Sigmoid colon (tissue), 7 donors: Measurements from ENCODE around the gene MUC20. TPM values are rescaled to one million over a fixed set of nuclear protein-coding genes. Genes with fewer than 3 reads are reported as not detected.
A peak's percentile ranks its signal among the peaks of the same experiment; 100 is the strongest.
"Not testable (repeated sequence)": the region's sequence is repeated elsewhere in the genome, so short reads cannot be mapped to it uniquely, and the experiment has no call there.

ENCODE experiments used
- DNase-seq: peaks from one replicate; pipeline ENCODE4 v3.0.0-alpha.2; 2019
- H3K27ac ChIP-seq, 4 donors: fragments of 200-600 bp; sonication (generic); one replicate each; pipeline ENCODE4 v1.5.1; 2016 to 2019; ENCODE audit warnings: mild to moderate bottlenecking in 1 of 4
- H3K27me3 ChIP-seq, 3 donors: fragments of 200-600 bp; sonication (generic); one replicate each; pipeline ENCODE4 v1.5.1; 2019; ENCODE audit warnings: mild to moderate bottlenecking in 1 of 3
- H3K36me3 ChIP-seq, 4 donors: fragments of 200-600 bp; sonication (generic); one replicate each; pipeline ENCODE4 v1.5.1; 2016 to 2019
- H3K4me1 ChIP-seq, 4 donors: fragments of 200-600 bp; sonication (generic); one replicate each; pipeline ENCODE4 v1.5.1; 2017 to 2019
- H3K4me3 ChIP-seq, 4 donors: fragments of 200-600 bp; sonication (generic); one replicate each; pipeline ENCODE4 v1.5.1; 2017 to 2019; ENCODE audit warnings: mild to moderate bottlenecking in 2 of 4, moderate library complexity in 1 of 4
- H3K9me3 ChIP-seq, 4 donors: fragments of 200-600 bp in 3 of 4; sonication (generic) in 3 of 4; one replicate each; pipeline versions ENCODE4 v1.5.1 to v1.6.1; 2013 to 2019
- CTCF ChIP-seq, 4 experiments: fragments of 450-650 bp in 3 of 4; fragments of 200-600 bp in 1 of 4; IDR thresholded peaks; one replicate each; pipeline ENCODE4 v1.5.1; 2016 to 2019; ENCODE audit warnings: antibody characterized with exemption in 4 of 4, mild to moderate bottlenecking in 3 of 4, moderate library complexity in 2 of 4
- EP300 ChIP-seq, 4 donors: sonication (generic); formaldehyde crosslinking; IDR thresholded peaks; one replicate each; pipeline ENCODE4 v1.6.1; 2017; ENCODE audit warnings: antibody characterized with exemption in 4 of 4
- POLR2A ChIP-seq, 2 donors: fragments of 450-650 bp; IDR thresholded peaks; one replicate each; pipeline ENCODE4 v1.6.1; 2016; ENCODE audit warnings: antibody characterized with exemption in 2 of 2, mild to moderate bottlenecking in 2 of 2, moderate library complexity in 2 of 2
- POLR2AphosphoS5 ChIP-seq, 4 donors: sonication (generic); formaldehyde crosslinking; IDR thresholded peaks; one replicate each; pipeline ENCODE4 v1.6.1; 2017; ENCODE audit warnings: antibody characterized with exemption in 4 of 4
- whole genome bisulfite sequencing, 2 donors: extraction: QIAGEN DNeasy Blood & Tissue Kit; methylation state at CpG; one replicate each; pipeline ENCODE4 v1.1.7; 2013; 5-methylcytosine and 5-hydroxymethylcytosine counted together
- intact Hi-C: fragments of 100-400 bp; cut with DNase I; formaldehyde crosslinking; loops from one replicate; pipeline ENCODE4 v1.15.1; 2023
- polyA plus RNA-seq, 3 donors: library from polyadenylated mRNA; stranded (reverse); fragments of 200-250 nt; gene quantifications; one replicate each; pipeline ENCODE4 v1.2.3, GENCODE V29; 2013
- total RNA-seq, 4 donors: library from RNA; depleted of rRNA; stranded (reverse); fragments of >200 nt; gene quantifications; one replicate each; pipeline ENCODE4 v1.1.0, GENCODE V29; 2016
- donor health status: healthy with polysubstance abuse.
- donor health status: Bipolar disorder and iron deficiency.
- donor health status: healthy.

Gene MUC20
- total and polyA plus RNA-seq, 7 donors, result 2.9 to 48.7 (median 11.0) TPM

GRCh38 chr3:195770081-195770840 lies 49.5 kb downstream of the MUC20 start:
- 85 to 90% methylated on average over 16 of the region's 16 CpGs for WGBS, 2 donors
- Histone ChIP-seq H3K27me3 (no peaks in the 10 kb centered on the region), H3K9me3 (no peaks in the 10 kb centered on the region), H3K4me3 (no peak overlapping the region), H3K36me3 (no peaks in the 10 kb centered on the region), H3K4me1 (no peaks in the 10 kb centered on the region), H3K27ac (no peak overlapping the region)
- peak; percentile 49 for DNase-seq
- TF ChIP-seq CTCF (IDR thresholded peaks at IDR 0.05), result no peak
- intact Hi-C loops, result no loop called here

GRCh38 chr3:195770841-195771645 lies 50.3 kb downstream of the MUC20 start:
- WGBS, 2 donors, result 93 to 94% methylated on average over 24 of the region's 28 CpGs

GRCh38 chr3:195771646-195772300 lies 51.0 kb downstream of the MUC20 start:
- peak; percentile 60 for DNase-seq
- WGBS, 2 donors, result 88% methylated on average over 14 of the region's 14 CpGs

More at GRCh38 chr3:195770841-195771645, 50.3 kb downstream of the MUC20 start:
- intact Hi-C loops, H3K36me3 ChIP-seq, H3K4me1 ChIP-seq, H3K9me3 ChIP-seq, H3K4me3 ChIP-seq, H3K27ac ChIP-seq, H3K27me3 ChIP-seq: not testable (repeated sequence)
- DNase-seq, result peak; percentile 7

GRCh38 chr3:195773956-195774537 lies 53.3 kb downstream of the MUC20 start:
- H3K27ac ChIP-seq, result no peak overlapping the region
- peak; percentile 46 for DNase-seq
- no peaks in the 10 kb centered on the region for H3K27me3 ChIP-seq
- WGBS, 2 donors, result 91 to 94% methylated on average over 23 of the region's 23 CpGs
- no peaks in the 10 kb centered on the region for H3K36me3 ChIP-seq
- intact Hi-C loops, result no loop called here
- no peaks in the 10 kb centered on the region for H3K4me1 ChIP-seq
- peaks cover 0 to 4% (median 0%) of the 10 kb centered on the region in 4 donors for H3K9me3 ChIP-seq
- TF ChIP-seq POLR2AphosphoS5 (IDR thresholded peaks at IDR 0.05) (no peak), EP300 (IDR thresholded peaks at IDR 0.05) (no peak), CTCF (IDR thresholded peaks at IDR 0.05) (no peak), POLR2A (IDR thresholded peaks at IDR 0.05) (no peak)
- H3K4me3 ChIP-seq, result no peak overlapping the region

More at GRCh38 chr3:195771646-195772300, 51.0 kb downstream of the MUC20 start:
- Histone ChIP-seq H3K4me1 (no peaks in the 10 kb centered on the region), H3K27ac (no peak overlapping the region), H3K4me3 (no peak overlapping the region), H3K9me3 (no peaks in the 10 kb centered on the region), H3K27me3 (no peaks in the 10 kb centered on the region), H3K36me3 (no peaks in the 10 kb centered on the region)
- intact Hi-C loops, result no loop called here
- TF ChIP-seq CTCF (IDR thresholded peaks at IDR 0.05) (no peak), EP300 (IDR thresholded peaks at IDR 0.05) (no peak), POLR2A (IDR thresholded peaks at IDR 0.05) (no peak), POLR2AphosphoS5 (IDR thresholded peaks at IDR 0.05) (no peak)

GRCh38 chr3:195774917-195775316 lies 54.1 kb downstream of the MUC20 start:
- no peaks in the 10 kb centered on the region for H3K27me3 ChIP-seq
- intact Hi-C loops, result no loop called here
- peak; percentile 76 for DNase-seq
- peaks cover 0 to 4% (median 0%) of the 10 kb centered on the region in 4 donors for H3K9me3 ChIP-seq
- H3K27ac ChIP-seq, result no peak overlapping the region
- no peaks in the 10 kb centered on the region for H3K36me3 ChIP-seq
- H3K4me3 ChIP-seq, result no peak overlapping the region
- TF ChIP-seq POLR2A (IDR thresholded peaks at IDR 0.05) (no peak), EP300 (IDR thresholded peaks at IDR 0.05) (no peak), CTCF (IDR thresholded peaks at IDR 0.05) (peak in 3 of 4 experiments; percentile 40 to 67 (median 58))
- H3K4me1 ChIP-seq, result no peaks in the 10 kb centered on the region
- 51 to 60% methylated on average over 13 of the region's 13 CpGs for WGBS, 2 donors
